ENCODE measurements around the gene ADAMTS12. TPM values are rescaled to one million over a fixed set of nuclear protein-coding genes. Genes with fewer than 3 reads are reported as not detected.

The ADAMTS12 gene
- total RNA-seq, 1 experiment from 2014 or later, result 6.2 TPM

DNA sequence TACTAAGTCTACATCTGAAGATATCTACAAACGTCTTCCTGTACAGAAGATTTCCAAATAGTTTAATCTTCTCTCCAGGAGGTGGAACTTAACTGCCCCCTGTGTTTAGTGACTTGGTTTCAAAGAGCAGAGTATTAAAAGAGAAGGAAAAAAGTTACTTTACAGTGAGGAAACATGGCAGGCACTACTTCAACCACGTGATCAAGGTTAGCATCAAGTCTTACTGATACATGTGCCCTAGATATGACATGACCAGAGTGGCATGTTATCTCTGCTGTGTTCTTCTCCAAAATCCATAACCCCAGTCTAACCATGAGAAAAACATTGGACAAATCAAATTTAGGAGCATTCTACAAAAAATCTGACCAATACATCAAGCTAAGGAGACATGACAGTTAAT is 125.8 kb downstream of the ADAMTS12 start:
- DNase-seq, result no peak
- no peaks in the 10 kb centered on the region for H3K79me1 ChIP-seq (ENCODE audit: insufficient read depth, low read depth, low read length, poor library complexity, severe bottlenecking)
- H3K4me3 Mint-ChIP-seq, result no peak overlapping the region
- no peak overlapping the region for H2AFZ ChIP-seq (ENCODE audit: low read length)
- no peaks in the 10 kb centered on the region for H4K20me1 ChIP-seq (ENCODE audit: control insufficient read depth, insufficient read depth, insufficient read length)
- H3K4me2 ChIP-seq (ENCODE audit: insufficient read depth, insufficient read length, low read length), result no peak overlapping the region
- H3K4me1 ChIP-seq (ENCODE audit: insufficient read depth, low read length), result peaks cover 20% of the 10 kb centered on the region
- no peak overlapping the region for H3K27ac ChIP-seq (ENCODE audit: insufficient read length, low read depth, low read length)
- no peak overlapping the region for H2BK5ac ChIP-seq (ENCODE audit: insufficient read length, low read length)
- H3K56ac ChIP-seq (ENCODE audit: insufficient read length, low read depth, low read length), result no peak overlapping the region
- H2BK15ac ChIP-seq (ENCODE audit: low read depth, low read length), result no peak overlapping the region
- no peak overlapping the region for H2AK5ac ChIP-seq (ENCODE audit: insufficient read length, low read length)
- H3K18ac ChIP-seq (ENCODE audit: insufficient read length, low read depth, low read length), result no peak overlapping the region
- no peaks in the 10 kb centered on the region for H3K27me3 Mint-ChIP-seq (ENCODE audit: low read depth)
- H3K9me3 ChIP-seq (ENCODE audit: control insufficient read depth, low read depth, low read length), result no peaks in the 10 kb centered on the region
- no peak overlapping the region for H3K9ac ChIP-seq (ENCODE audit: extremely low read depth, insufficient read length, low read length)
- H3K27ac Mint-ChIP-seq, result no peak overlapping the region
- no peak overlapping the region for H3K14ac ChIP-seq (ENCODE audit: insufficient read depth, low read length)
- no peak overlapping the region for H3K4ac ChIP-seq (ENCODE audit: low read depth, low read length)
- no peak overlapping the region for H2BK120ac ChIP-seq (ENCODE audit: low read depth, low read length, poor library complexity, severe bottlenecking)
- H2BK20ac ChIP-seq (ENCODE audit: low read depth, low read length, poor library complexity, severe bottlenecking), result no peak overlapping the region
- no peak overlapping the region for H3K23ac ChIP-seq (ENCODE audit: insufficient read length, low read depth, low read length)
- H3T11ph ChIP-seq (ENCODE audit: low read length), result no peak overlapping the region
- no peak overlapping the region for H4K91ac ChIP-seq (ENCODE audit: insufficient read length, low read depth, low read length)
- no peaks in the 10 kb centered on the region for H3K36me3 Mint-ChIP-seq (ENCODE audit: insufficient read depth in 1 of 3, low read depth in 3 of 3)
- WGBS (ENCODE audit: extremely low coverage, insufficient read length, low lambda C conversion rate), result no CpG with 5 or more reads among the region's 2 CpGs
- H4K8ac ChIP-seq (replicated peaks; ENCODE audit: insufficient read length, low read depth, low read length), result no peak overlapping the region
- TF ChIP-seq, protein P1, sequence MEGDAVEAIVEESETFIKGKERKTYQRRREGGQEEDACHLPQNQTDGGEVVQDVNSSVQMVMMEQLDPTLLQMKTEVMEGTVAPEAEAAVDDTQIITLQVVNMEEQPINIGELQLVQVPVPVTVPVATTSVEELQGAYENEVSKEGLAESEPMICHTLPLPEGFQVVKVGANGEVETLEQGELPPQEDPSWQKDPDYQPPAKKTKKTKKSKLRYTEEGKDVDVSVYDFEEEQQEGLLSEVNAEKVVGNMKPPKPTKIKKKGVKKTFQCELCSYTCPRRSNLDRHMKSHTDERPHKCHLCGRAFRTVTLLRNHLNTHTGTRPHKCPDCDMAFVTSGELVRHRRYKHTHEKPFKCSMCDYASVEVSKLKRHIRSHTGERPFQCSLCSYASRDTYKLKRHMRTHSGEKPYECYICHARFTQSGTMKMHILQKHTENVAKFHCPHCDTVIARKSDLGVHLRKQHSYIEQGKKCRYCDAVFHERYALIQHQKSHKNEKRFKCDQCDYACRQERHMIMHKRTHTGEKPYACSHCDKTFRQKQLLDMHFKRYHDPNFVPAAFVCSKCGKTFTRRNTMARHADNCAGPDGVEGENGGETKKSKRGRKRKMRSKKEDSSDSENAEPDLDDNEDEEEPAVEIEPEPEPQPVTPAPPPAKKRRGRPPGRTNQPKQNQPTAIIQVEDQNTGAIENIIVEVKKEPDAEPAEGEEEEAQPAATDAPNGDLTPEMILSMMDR (conservative IDR thresholded peaks at IDR 0.05), result no peak
- H3K79me2 ChIP-seq (ENCODE audit: insufficient read depth, low read length), result no peaks in the 10 kb centered on the region
- H3K4me1 Mint-ChIP-seq, result peaks cover 45 to 46% of the 10 kb centered on the region in 2 experiments
- no peaks in the 10 kb centered on the region for H3K9me3 Mint-ChIP-seq
- no peak overlapping the region for H2BK12ac ChIP-seq (ENCODE audit: insufficient read length, low read depth, low read length)
- no peak overlapping the region for H4K5ac ChIP-seq (ENCODE audit: insufficient read length, low read depth, low read length)
- no peaks in the 10 kb centered on the region for H3K27me3 ChIP-seq (ENCODE audit: insufficient read depth, low read length)
- H3K23me2 ChIP-seq (ENCODE audit: insufficient read length, low read depth, low read length, poor library complexity, severe bottlenecking), result no peaks in the 10 kb centered on the region

Measured in H9 (cell line).